MCF 10A (cell line): ENCODE results near the gene SLC38A3. TPM values are rescaled to one million over a fixed set of nuclear protein-coding genes. Genes with fewer than 3 reads are reported as not detected.

Experiments used
- BruUV-seq: library from RNA; stranded (reverse); fragments of 400-500 nt; replicated peaks from 2 replicates; lab custom pipeline; 2021; lab: Mats Ljungman, UMichigan
- CTCF ChIA-PET: fragments of 300-600 bp; sonication (Branson Sonifier 250); formaldehyde crosslinking; extraction: SDS; loops from one replicate; lab custom pipeline; 2021; ENCODE audit warnings: antibody characterized with exemption, inconsistent platforms; lab: Yijun Ruan, JAX
- POLR2A ChIA-PET: fragments of 300-600, 350-650 bp; sonication (Branson Sonifier 250); formaldehyde crosslinking; extraction: SDS; loops from one replicate; lab custom pipeline; 2020; ENCODE audit warnings: antibody characterized with exemption, inconsistent platforms; lab: Yijun Ruan, JAX
- DNase-seq: peaks from one replicate; pipeline ENCODE4 v3.0.0-alpha.2; 2018; ENCODE audit not compliant: unreplicated experiment
- H3K27ac Mint-ChIP-seq: one replicate; pipeline ENCODE4 v1.8.0; 2022; ENCODE audit warnings: mild to moderate bottlenecking, low read depth, mixed read lengths; ENCODE audit not compliant: unreplicated experiment
- H3K27me3 Mint-ChIP-seq: one replicate; pipeline ENCODE4 v1.8.0; 2022; ENCODE audit warnings: mixed read lengths; ENCODE audit not compliant: insufficient read depth, unreplicated experiment
- H3K36me3 Mint-ChIP-seq: one replicate; pipeline ENCODE4 v1.8.0; 2022; ENCODE audit warnings: mild to moderate bottlenecking, moderate library complexity, mixed read lengths; ENCODE audit not compliant: insufficient read depth, unreplicated experiment
- H3K4me1 Mint-ChIP-seq: one replicate; pipeline ENCODE4 v1.8.0; 2022; ENCODE audit warnings: mixed read lengths; ENCODE audit not compliant: insufficient read depth, unreplicated experiment
- H3K4me3 Mint-ChIP-seq: one replicate; pipeline ENCODE4 v1.8.0; 2022; ENCODE audit warnings: mild to moderate bottlenecking, moderate library complexity, mixed read lengths; ENCODE audit not compliant: unreplicated experiment
- H3K9me3 Mint-ChIP-seq: one replicate; pipeline ENCODE4 v1.8.0; 2022; ENCODE audit warnings: mixed read lengths; ENCODE audit not compliant: unreplicated experiment
- CTCF ChIP-seq: fragments of 200-600 bp; IDR thresholded peaks from one replicate; pipeline ENCODE4 v1.8.0; 2022; ENCODE audit warnings: antibody characterized with exemption, mild to moderate bottlenecking; ENCODE audit not compliant: unreplicated experiment
- intact Hi-C: fragments of 100-400 bp; cut with micrococcal nuclease; formaldehyde crosslinking; loops from 2 replicates; pipeline ENCODE4 v1.14.1; 2022
- total RNA-seq: library from RNA; stranded (reverse); gene quantifications from 2 replicates; pipeline ENCODE4 v1.2.3, GENCODE V29; 2022

SLC38A3 gene
- total RNA-seq, 1 experiment from 2014 or later, result not detected

GRCh38 chr3:50189274-50189673, 15.8 kb upstream of the SLC38A3 start:
- intact Hi-C loops, result loop anchor here (1.0 kb wide), 2 partner anchors 34 to 68 kb away; partner anchors contain the start of gene SEMA3F
- ChIA-PET POLR2A (interaction anchor here (0.6 to 5.0 kb wide), 7 partner anchors 10 to 72 kb away, joined by 3 to 48 read pairs (median 4); no protein-coding TSS in a partner anchor), CTCF (interaction anchor here (0.6 to 16.0 kb wide), 9 partner anchors 10 to 100 kb away, joined by 3 to 245 read pairs (median 5); no protein-coding TSS in a partner anchor)
- BruUV-seq, result no TSS peak
- peak; percentile 83 for DNase-seq
- Mint-ChIP-seq H3K4me3 (no peak overlapping the region), H3K4me1 (no peaks in the 10 kb centered on the region), H3K27me3 (no peaks in the 10 kb centered on the region), H3K36me3 (peaks cover 38% of the 10 kb centered on the region), H3K27ac (no peak overlapping the region), H3K9me3 (no peaks in the 10 kb centered on the region)
- TF ChIP-seq CTCF, result peak; percentile 85

- Mint-ChIP-seq H3K4me3 (no peak overlapping the region), H3K27ac (no peak overlapping the region), H3K9me3 (no peaks in the 10 kb centered on the region), H3K27me3 (no peaks in the 10 kb centered on the region), H3K4me1 (no peaks in the 10 kb centered on the region), H3K36me3 (peaks cover 35% of the 10 kb centered on the region)
- ChIA-PET POLR2A (interaction anchor here (0.6 to 5.0 kb wide), 6 partner anchors 10 to 68 kb away, joined by 3 to 48 read pairs (median 4); no protein-coding TSS in a partner anchor), CTCF (interaction anchor here (0.6 to 16.0 kb wide), 11 partner anchors 11 to 85 kb away, joined by 3 to 245 read pairs (median 5); no protein-coding TSS in a partner anchor)
- intact Hi-C loops, result loop anchor here (1.0 kb wide), 2 partner anchors 35 to 69 kb away; partner anchors contain the start of gene SEMA3F
- TF ChIP-seq CTCF, result no peak
- no peak for DNase-seq
- no TSS peak for BruUV-seq
Observed at GRCh38 chr3:50189989-50190388, 15.1 kb upstream of the SLC38A3 start.

- ChIA-PET POLR2A (interaction anchor here (0.6 to 5.0 kb wide), 7 partner anchors 16 to 69 kb away, joined by 3 to 48 read pairs (median 3); no protein-coding TSS in a partner anchor), CTCF (interaction anchor here (0.6 to 16.0 kb wide), 21 partner anchors 8 to 98 kb away, joined by 3 to 245 read pairs (median 6); no protein-coding TSS in a partner anchor)
- Mint-ChIP-seq H3K27ac (no peak within 1 kb of the TSS), H3K4me3 (no peak within 1 kb of the TSS), H3K36me3 (peaks cover 26% of the 10 kb centered on the region), H3K4me1 (no peaks in the 10 kb centered on the region), H3K9me3 (no peaks in the 10 kb centered on the region), H3K27me3 (no peaks in the 10 kb centered on the region)
- no TSS peak for BruUV-seq
- TF ChIP-seq CTCF, result no peak
- no peak for DNase-seq
- intact Hi-C loops, result no loop called here
Observed at GRCh38 chr3:50190936-50191660, 14.0 kb upstream of the SLC38A3 start, which contains the start of gene GNAT1. Gene GNAT1, plus strand, starts transcription at chr3:50191610. Its CDS starts 116 bp downstream, at chr3:50191726.

GRCh38 chr3:50192124-50192523, 12.9 kb upstream of the SLC38A3 start:
- no peaks in the 10 kb centered on the region for H3K9me3 Mint-ChIP-seq
- H3K4me3 Mint-ChIP-seq, result no peak overlapping the region
- TF ChIP-seq CTCF, result no peak
- CTCF ChIA-PET, result interaction anchor here (0.6 to 16.0 kb wide), 37 partner anchors 9 to 490 kb away, joined by 3 to 245 read pairs (median 5); partner anchors contain the start of genes IFRD2 and SEMA3B
- H3K27me3 Mint-ChIP-seq, result no peaks in the 10 kb centered on the region
- no peak overlapping the region for H3K27ac Mint-ChIP-seq
- peaks cover 24% of the 10 kb centered on the region for H3K36me3 Mint-ChIP-seq
- no peak for DNase-seq
- intact Hi-C loops, result loop anchor here (1.0 kb wide), 3 partner anchors 34 to 132 kb away; no protein-coding TSS in a partner anchor
- BruUV-seq, result no TSS peak
- POLR2A ChIA-PET, result interaction anchor here (1.0 to 5.0 kb wide), 5 partner anchors 27 to 90 kb away, joined by 3 to 48 read pairs (median 3); no protein-coding TSS in a partner anchor
- no peaks in the 10 kb centered on the region for H3K4me1 Mint-ChIP-seq
